GM21619 (cell line): ENCODE results near the gene DAAM2.

Experiments used
- ATAC-seq: cut with Tn5 transposase; IDR thresholded peaks from one replicate; pipeline ENCODE4 v1.9.1; 2021; ENCODE audit not compliant: unreplicated experiment

Gene DAAM2

GRCh38 chr6:39786649-39787048 lies 5.5 kb upstream of the DAAM2 start:
- ATAC-seq, result no peak

- ATAC-seq, result no peak
Measured at GRCh38 chr6:39787322-39787721, 4.9 kb upstream of the DAAM2 start.

- ATAC-seq, result no peak
Measured at GRCh38 chr6:39790772-39791171, 1.4 kb upstream of the DAAM2 start.

GRCh38 chr6:39791311-39791710 lies 865 bp upstream of the DAAM2 start:
- no peak for ATAC-seq

GRCh38 chr6:39792540-39793450 lies 619 bp downstream of the DAAM2 start:
- no peak for ATAC-seq

GRCh38 chr6:39793516-39793915 lies 1.3 kb downstream of the DAAM2 start:
- no peak for ATAC-seq

- ATAC-seq, result no peak
Measured at GRCh38 chr6:39794231-39794630, 2.1 kb downstream of the DAAM2 start.

GRCh38 chr6:39797751-39798150 lies 5.6 kb downstream of the DAAM2 start:
- ATAC-seq, result no peak

GRCh38 chr6:39800034-39801032 lies 8.2 kb downstream of the DAAM2 start:
- ATAC-seq, result no peak

GRCh38 chr6:39801456-39802251 lies 9.5 kb downstream of the DAAM2 start:
- no peak for ATAC-seq

- ATAC-seq, result no peak
Measured at GRCh38 chr6:39803872-39804271, 11.7 kb downstream of the DAAM2 start.

GRCh38 chr6:39804466-39805065 lies 12.4 kb downstream of the DAAM2 start:
- no peak for ATAC-seq

GRCh38 chr6:39806278-39806677 lies 14.1 kb downstream of the DAAM2 start:
- no peak for ATAC-seq

- ATAC-seq, result no peak
Measured at GRCh38 chr6:39808346-39808745, 16.2 kb downstream of the DAAM2 start.

- ATAC-seq, result no peak
Measured at GRCh38 chr6:39808964-39809363, 16.8 kb downstream of the DAAM2 start.

GRCh38 chr6:39811835-39812345 lies 19.7 kb downstream of the DAAM2 start:
- ATAC-seq, result no peak

GRCh38 chr6:39812496-39812852 lies 20.3 kb downstream of the DAAM2 start:
- no peak for ATAC-seq

GRCh38 chr6:39812853-39813533 lies 20.8 kb downstream of the DAAM2 start:
- peak; percentile 88 for ATAC-seq

GRCh38 chr6:39814236-39814635 lies 22.1 kb downstream of the DAAM2 start:
- ATAC-seq, result no peak

GRCh38 chr6:39815356-39815755 lies 23.2 kb downstream of the DAAM2 start:
- no peak for ATAC-seq
